A549 (cell line): ENCODE measurements around the gene ART1. TPM values are rescaled to one million over a fixed set of nuclear protein-coding genes. Genes with fewer than 3 reads are reported as not detected.

ENCODE experiments used
- ATAC-seq, 2 experiments: fragments of 200-7000 bp in 1 of 2; fragments of >200 bp in 1 of 2; cut with Nextera tagmentation in 1 of 2; cut with Tn5 transposase in 1 of 2; 3 replicates each; pipeline versions ENCODE4 v1.8.0 to v1.9.1; 2018 to 2020; ENCODE audit warnings: mild to moderate bottlenecking in 1 of 2, moderate library complexity in 1 of 2
- CTCF ChIA-PET: fragments of 300-600 bp; sonication (Branson Sonifier 250); formaldehyde crosslinking; extraction: SDS; loops from one replicate; lab custom pipeline; 2021; ENCODE audit warnings: antibody characterized with exemption, inconsistent platforms; lab: Yijun Ruan, JAX
- POLR2A ChIA-PET: fragments of 350-600 bp; formaldehyde crosslinking; extraction: SDS; loops from one replicate; lab custom pipeline; 2021; ENCODE audit warnings: antibody characterized with exemption, inconsistent platforms; lab: Yijun Ruan, JAX
- DNase-seq, 2 experiments: peaks; one replicate each; pipeline versions ENCODE4 v3.0.0 to v3.0.0-alpha.2; 2011 to 2016; ENCODE audit warnings: low read depth in 1 of 2, low spot score in 1 of 2
- FAIRE-seq: peaks from 2 replicates; lab custom pipeline; 2011; peaks lifted over from hg19 to GRCh38; lab: Jason Lieb, UNC
- H3K27ac ChIP-seq, 2 experiments: fragments of >200 bp; sonication (Bioruptor Twin); formaldehyde crosslinking; 3 replicates each; pipeline ENCODE4 v1.5.1; 2016 to 2017
- H3K4me1 ChIP-seq: fragments of >200 bp; sonication (Bioruptor Twin); formaldehyde crosslinking; 3 replicates; pipeline ENCODE4 v1.6.1; 2016
- H3K4me2 ChIP-seq: fragments of >200 bp; sonication (Bioruptor Twin); formaldehyde crosslinking; 3 replicates; pipeline ENCODE4 v1.6.1; 2016
- H3K4me3 ChIP-seq: fragments of >200 bp; sonication (Bioruptor Twin); formaldehyde crosslinking; 3 replicates; pipeline ENCODE4 v1.5.1; 2016
- H3K9me3 ChIP-seq: fragments of >200 bp; sonication (Bioruptor Twin); formaldehyde crosslinking; 3 replicates; pipeline ENCODE4 v1.6.1; 2016
- CEBPB ChIP-seq, 2 experiments: fragments of >200 bp in 1 of 2; sonication (Bioruptor Twin) in 1 of 2; formaldehyde crosslinking in 1 of 2; IDR thresholded peaks; 2 replicates each; pipeline ENCODE4 v1.6.1; 2012 to 2016
- CHD4 ChIP-seq: fragments of 200-600 bp; sonication (generic); IDR thresholded peaks from 2 replicates; pipeline ENCODE4 v1.6.1; 2016; ENCODE audit warnings: antibody characterized with exemption, mild to moderate bottlenecking, borderline replicate concordance
- EP300 ChIP-seq, 2 experiments: fragments of >200 bp; sonication (Bioruptor Twin); formaldehyde crosslinking; IDR thresholded peaks; 2 replicates in 1 of 2; 3 replicates in 1 of 2; pipeline ENCODE4 v1.6.1; 2016 to 2017
- ESRRA ChIP-seq: fragments of 150-350 bp; IDR thresholded peaks from 2 replicates; pipeline ENCODE4 v1.6.1; 2014; ENCODE audit warnings: mild to moderate bottlenecking, low read length, borderline replicate concordance
- FOSL2 ChIP-seq, 2 experiments: fragments of 450-650 bp in 1 of 2; fragments of >200 bp in 1 of 2; sonication (Bioruptor Twin) in 1 of 2; formaldehyde crosslinking; IDR thresholded peaks; 2 replicates each; pipeline versions ENCODE4 v1.5.0 to v1.6.1; 2016 to 2020; ENCODE audit warnings: mild to moderate bottlenecking in 1 of 2, moderate library complexity in 1 of 2
- FOXS1 ChIP-seq: fragments of 250-450 bp; sonication (Bioruptor Pico); IDR thresholded peaks from 2 replicates; pipeline ENCODE4 v1.5.0; 2020; ENCODE audit warnings: mild to moderate bottlenecking, moderate library complexity
- HDAC2 ChIP-seq: fragments of 200-600 bp; sonication (generic); IDR thresholded peaks from 2 replicates; pipeline ENCODE4 v1.6.1; 2016
- HEYL ChIP-seq: fragments of 250-450 bp; sonication (Bioruptor Pico); IDR thresholded peaks from 2 replicates; pipeline ENCODE4 v1.8.0; 2021; ENCODE audit warnings: mild to moderate bottlenecking, moderate library complexity
- HOXA7 ChIP-seq: fragments of 250-450 bp; sonication (Bioruptor Pico); IDR thresholded peaks from 2 replicates; pipeline ENCODE4 v1.5.0; 2020; ENCODE audit warnings: mild to moderate bottlenecking, moderate library complexity
- HOXB5 ChIP-seq: fragments of 250-450 bp; sonication (Bioruptor Pico); IDR thresholded peaks from 2 replicates; pipeline ENCODE4 v1.5.0; 2020; ENCODE audit warnings: mild to moderate bottlenecking, moderate library complexity
- KDM5A ChIP-seq: fragments of 200-600 bp; sonication (generic); IDR thresholded peaks from 2 replicates; pipeline ENCODE4 v1.6.1; 2016; ENCODE audit warnings: antibody characterized with exemption, mild to moderate bottlenecking
- MAZ ChIP-seq: fragments of 150-350 bp; IDR thresholded peaks from 2 replicates; pipeline ENCODE4 v1.6.1; 2014; ENCODE audit warnings: antibody characterized with exemption, low read depth, low read length, borderline replicate concordance
- MYC ChIP-seq: IDR thresholded peaks from 2 replicates; pipeline ENCODE4 v1.6.1; 2012; ENCODE audit warnings: mild to moderate bottlenecking, inconsistent platforms, low read length, improper control_type of control experiment, borderline replicate concordance
- NFE2L2 ChIP-seq: fragments of 150-350 bp; conservative IDR thresholded peaks from 2 replicates; pipeline ENCODE4 v1.6.1; 2014; ENCODE audit warnings: low read length
- PHF8 ChIP-seq: fragments of 200-600 bp; sonication (generic); IDR thresholded peaks from 2 replicates; pipeline ENCODE4 v1.6.1; 2016; ENCODE audit warnings: low read depth, mild to moderate bottlenecking, antibody characterized with exemption, moderate library complexity, borderline replicate concordance
- RARB ChIP-seq: fragments of 250-450 bp; sonication (Bioruptor Pico); IDR thresholded peaks from 2 replicates; pipeline ENCODE4 v1.8.0; 2021; ENCODE audit warnings: mild to moderate bottlenecking, moderate library complexity
- RFX5 ChIP-seq: fragments of 450-650 bp; IDR thresholded peaks from 2 replicates; pipeline ENCODE4 v1.7.1; 2014; ENCODE audit warnings: antibody characterized with exemption, mild to moderate bottlenecking, moderate library complexity
- SMC3 ChIP-seq: fragments of >200 bp; sonication (Bioruptor Twin); formaldehyde crosslinking; IDR thresholded peaks from 3 replicates; pipeline ENCODE4 v1.6.1; 2018; ENCODE audit warnings: inconsistent platforms
- SREBF2 ChIP-seq: fragments of 450-650 bp; IDR thresholded peaks from 2 replicates; pipeline ENCODE4 v1.6.1; 2014; ENCODE audit warnings: mild to moderate bottlenecking, moderate library complexity
- ZC3H11A ChIP-seq: fragments of 450-650 bp; IDR thresholded peaks from 2 replicates; pipeline ENCODE4 v1.6.1; 2014; ENCODE audit warnings: antibody characterized with exemption, mild to moderate bottlenecking
- WGBS: methylation state at CpG from one replicate; pipeline ENCODE4 v1.1.6; 2017; ENCODE audit errors: missing lambda C conversion rate; 5-methylcytosine and 5-hydroxymethylcytosine counted together
- polyA plus RNA-seq, 4 experiments: library from polyadenylated mRNA; depleted of rRNA in 3 of 4; stranded (reverse); fragments of >200 nt; fragmentation: RNase III in 1 of 4; extraction: RNeasy Plus Mini Kit Qiagen cat#74134 plus additional on column Dnase treatment in 1 of 4; gene quantifications; 2 replicates in 3 of 4; 3 replicates in 1 of 4; pipeline ENCODE4 v1.2.3, GENCODE V29; 2011 to 2017
- TF ChIP-seq, protein P1 (sequence below): IDR thresholded peaks from 2 replicates; pipeline ENCODE4 v1.6.1; 2012; ENCODE audit warnings: low read depth, borderline replicate concordance
- TF ChIP-seq, protein P2 (sequence below): fragments of >200 bp; sonication (Bioruptor Twin); formaldehyde crosslinking; IDR thresholded peaks from 3 replicates; pipeline ENCODE4 v1.5.1; 2016
- TF ChIP-seq, protein P3 (sequence below): fragments of 150-350 bp; IDR thresholded peaks from 2 replicates; pipeline ENCODE4 v1.6.1; 2014; ENCODE audit warnings: low read depth, mild to moderate bottlenecking, low read length
- TF ChIP-seq, protein P4 (sequence below): fragments of >200 bp; sonication (Bioruptor Twin); formaldehyde crosslinking; IDR thresholded peaks from 3 replicates; pipeline ENCODE4 v1.6.1; 2016
- TF ChIP-seq, protein P5 (sequence below): IDR thresholded peaks from 2 replicates; pipeline ENCODE4 v1.6.1; 2012
- TF ChIP-seq, protein P6 (sequence below): fragments of >200 bp; sonication (Bioruptor Twin); formaldehyde crosslinking; IDR thresholded peaks from 2 replicates; pipeline ENCODE4 v1.6.1; 2016
- TF ChIP-seq, protein P7 (sequence below): IDR thresholded peaks from 2 replicates; pipeline ENCODE4 v1.6.1; 2012

Gene ART1
- polyA plus RNA-seq, 2 of the 4 experiments (the other 2 are of a cell fraction) = not detected

DNA sequence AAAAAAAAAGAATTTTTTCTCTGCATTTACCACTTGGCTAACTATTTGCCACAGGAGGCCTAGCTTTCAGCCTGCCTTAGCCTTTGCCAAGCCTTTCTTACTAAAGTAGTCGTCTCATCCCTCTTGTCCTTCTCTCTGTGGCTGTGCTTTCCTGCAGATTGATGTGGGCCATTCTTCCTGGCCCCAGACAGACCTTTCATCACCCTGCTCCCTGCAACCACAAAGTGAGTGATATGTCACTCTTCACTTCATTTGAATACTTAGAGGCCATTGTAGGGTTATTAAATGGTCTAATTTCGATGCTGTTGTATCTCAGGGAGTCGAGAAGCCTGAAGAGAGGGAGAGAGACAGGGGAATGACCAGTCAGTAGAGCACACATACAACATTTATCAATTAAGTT lies 40.8 kb upstream of the ART1 start:
- Histone ChIP-seq H3K4me2 (no peak overlapping the region), H3K4me1 (no peaks in the 10 kb centered on the region), H3K9me3 (no peaks in the 10 kb centered on the region)
- FAIRE-seq = no peak
- TF ChIP-seq RARB (CRISPR knock-in tag) (no peak), EP300 (IDR thresholded peaks at IDR 0.05) (no peak), HOXA7 (no peak), PHF8 (no peak), FOSL2 (IDR thresholded peaks at IDR 0.05) (no peak), FOSL2 (CRISPR knock-in tag; IDR thresholded peaks at IDR 0.05) (no peak), HOXB5 (CRISPR knock-in tag) (no peak), NFE2L2 (no peak), ZC3H11A (no peak), CEBPB (IDR thresholded peaks at IDR 0.05) (no peak), HDAC2 (no peak), HEYL (CRISPR knock-in tag) (no peak), RFX5 (no peak), MYC (no peak), SMC3 (no peak), SREBF2 (no peak), MAZ (no peak)
- TF ChIP-seq, protein P1, sequence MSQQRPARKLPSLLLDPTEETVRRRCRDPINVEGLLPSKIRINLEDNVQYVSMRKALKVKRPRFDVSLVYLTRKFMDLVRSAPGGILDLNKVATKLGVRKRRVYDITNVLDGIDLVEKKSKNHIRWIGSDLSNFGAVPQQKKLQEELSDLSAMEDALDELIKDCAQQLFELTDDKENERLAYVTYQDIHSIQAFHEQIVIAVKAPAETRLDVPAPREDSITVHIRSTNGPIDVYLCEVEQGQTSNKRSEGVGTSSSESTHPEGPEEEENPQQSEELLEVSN = no peak
- TF ChIP-seq, protein P2, sequence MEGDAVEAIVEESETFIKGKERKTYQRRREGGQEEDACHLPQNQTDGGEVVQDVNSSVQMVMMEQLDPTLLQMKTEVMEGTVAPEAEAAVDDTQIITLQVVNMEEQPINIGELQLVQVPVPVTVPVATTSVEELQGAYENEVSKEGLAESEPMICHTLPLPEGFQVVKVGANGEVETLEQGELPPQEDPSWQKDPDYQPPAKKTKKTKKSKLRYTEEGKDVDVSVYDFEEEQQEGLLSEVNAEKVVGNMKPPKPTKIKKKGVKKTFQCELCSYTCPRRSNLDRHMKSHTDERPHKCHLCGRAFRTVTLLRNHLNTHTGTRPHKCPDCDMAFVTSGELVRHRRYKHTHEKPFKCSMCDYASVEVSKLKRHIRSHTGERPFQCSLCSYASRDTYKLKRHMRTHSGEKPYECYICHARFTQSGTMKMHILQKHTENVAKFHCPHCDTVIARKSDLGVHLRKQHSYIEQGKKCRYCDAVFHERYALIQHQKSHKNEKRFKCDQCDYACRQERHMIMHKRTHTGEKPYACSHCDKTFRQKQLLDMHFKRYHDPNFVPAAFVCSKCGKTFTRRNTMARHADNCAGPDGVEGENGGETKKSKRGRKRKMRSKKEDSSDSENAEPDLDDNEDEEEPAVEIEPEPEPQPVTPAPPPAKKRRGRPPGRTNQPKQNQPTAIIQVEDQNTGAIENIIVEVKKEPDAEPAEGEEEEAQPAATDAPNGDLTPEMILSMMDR = no peak
- TF ChIP-seq, protein P3, sequence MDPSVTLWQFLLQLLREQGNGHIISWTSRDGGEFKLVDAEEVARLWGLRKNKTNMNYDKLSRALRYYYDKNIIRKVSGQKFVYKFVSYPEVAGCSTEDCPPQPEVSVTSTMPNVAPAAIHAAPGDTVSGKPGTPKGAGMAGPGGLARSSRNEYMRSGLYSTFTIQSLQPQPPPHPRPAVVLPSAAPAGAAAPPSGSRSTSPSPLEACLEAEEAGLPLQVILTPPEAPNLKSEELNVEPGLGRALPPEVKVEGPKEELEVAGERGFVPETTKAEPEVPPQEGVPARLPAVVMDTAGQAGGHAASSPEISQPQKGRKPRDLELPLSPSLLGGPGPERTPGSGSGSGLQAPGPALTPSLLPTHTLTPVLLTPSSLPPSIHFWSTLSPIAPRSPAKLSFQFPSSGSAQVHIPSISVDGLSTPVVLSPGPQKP = no peak
- TF ChIP-seq, protein P4, sequence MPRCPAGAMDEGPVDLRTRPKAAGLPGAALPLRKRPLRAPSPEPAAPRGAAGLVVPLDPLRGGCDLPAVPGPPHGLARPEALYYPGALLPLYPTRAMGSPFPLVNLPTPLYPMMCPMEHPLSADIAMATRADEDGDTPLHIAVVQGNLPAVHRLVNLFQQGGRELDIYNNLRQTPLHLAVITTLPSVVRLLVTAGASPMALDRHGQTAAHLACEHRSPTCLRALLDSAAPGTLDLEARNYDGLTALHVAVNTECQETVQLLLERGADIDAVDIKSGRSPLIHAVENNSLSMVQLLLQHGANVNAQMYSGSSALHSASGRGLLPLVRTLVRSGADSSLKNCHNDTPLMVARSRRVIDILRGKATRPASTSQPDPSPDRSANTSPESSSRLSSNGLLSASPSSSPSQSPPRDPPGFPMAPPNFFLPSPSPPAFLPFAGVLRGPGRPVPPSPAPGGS = no peak
- TF ChIP-seq, all 56 proteins: peak for 0
- Histone ChIP-seq H3K4me3 (no peak overlapping the region), H3K27ac (no peak overlapping the region)
- ATAC-seq = no peak
- no peak for DNase-seq
- 10% methylated on average over 3 of the region's 3 CpGs for WGBS
- CTCF ChIA-PET = interaction anchor here (0.8 to 2.3 kb wide), 3 partner anchors 22 to 71 kb away, joined by 3 to 8 read pairs (median 3); no protein-coding TSS in a partner anchor
- POLR2A ChIA-PET = no interaction called here

DNA sequence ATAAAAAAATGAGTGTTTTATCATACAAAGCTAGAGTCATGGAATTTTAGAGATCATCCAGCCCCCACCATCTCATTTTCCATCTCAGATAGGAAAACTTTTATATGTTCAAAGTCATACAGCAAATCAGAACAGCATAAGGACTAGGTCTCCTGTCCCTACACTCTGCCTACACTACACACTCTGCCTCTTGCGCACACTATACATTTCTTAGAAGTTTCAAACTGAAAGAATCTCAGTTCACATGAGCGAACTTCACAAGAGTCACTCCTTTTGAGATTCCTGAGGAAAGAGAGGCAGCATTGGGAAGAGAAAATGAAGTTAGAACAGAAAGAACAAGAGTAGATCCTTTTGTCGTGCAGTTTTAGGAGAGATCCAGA lies 39.7 kb upstream of the ART1 start:
- FAIRE-seq (no peak), DNase-seq (no peak), ATAC-seq (peak in 1 of 2 experiments; percentile 39; a peak in 1 of 6 replicates)
- no peak overlapping the region for H3K27ac ChIP-seq
- no peak overlapping the region for H3K4me2 ChIP-seq
- ChIA-PET CTCF (interaction anchor here (1.4 kb wide), 1 partner anchor 20 kb away, joined by 4 read pairs; no protein-coding TSS in a partner anchor), POLR2A (no interaction called here)
- H3K4me3 ChIP-seq = no peak overlapping the region
- TF ChIP-seq FOXS1 (CRISPR knock-in tag) (no peak), RARB (CRISPR knock-in tag) (no peak), FOSL2 (IDR thresholded peaks at IDR 0.05) (no peak), FOSL2 (CRISPR knock-in tag; IDR thresholded peaks at IDR 0.05) (no peak), KDM5A (no peak), ESRRA (no peak), HDAC2 (no peak), CHD4 (no peak), CEBPB (IDR thresholded peaks at IDR 0.05) (no peak)
- TF ChIP-seq, protein P5, sequence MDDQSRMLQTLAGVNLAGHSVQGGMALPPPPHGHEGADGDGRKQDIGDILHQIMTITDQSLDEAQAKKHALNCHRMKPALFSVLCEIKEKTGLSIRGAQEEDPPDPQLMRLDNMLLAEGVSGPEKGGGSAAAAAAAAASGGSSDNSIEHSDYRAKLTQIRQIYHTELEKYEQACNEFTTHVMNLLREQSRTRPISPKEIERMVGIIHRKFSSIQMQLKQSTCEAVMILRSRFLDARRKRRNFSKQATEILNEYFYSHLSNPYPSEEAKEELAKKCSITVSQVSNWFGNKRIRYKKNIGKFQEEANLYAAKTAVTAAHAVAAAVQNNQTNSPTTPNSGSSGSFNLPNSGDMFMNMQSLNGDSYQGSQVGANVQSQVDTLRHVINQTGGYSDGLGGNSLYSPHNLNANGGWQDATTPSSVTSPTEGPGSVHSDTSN = no peak
- TF ChIP-seq, protein P6, sequence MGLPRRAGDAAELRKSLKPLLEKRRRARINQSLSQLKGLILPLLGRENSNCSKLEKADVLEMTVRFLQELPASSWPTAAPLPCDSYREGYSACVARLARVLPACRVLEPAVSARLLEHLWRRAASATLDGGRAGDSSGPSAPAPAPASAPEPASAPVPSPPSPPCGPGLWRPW = no peak
- TF ChIP-seq, protein P7, sequence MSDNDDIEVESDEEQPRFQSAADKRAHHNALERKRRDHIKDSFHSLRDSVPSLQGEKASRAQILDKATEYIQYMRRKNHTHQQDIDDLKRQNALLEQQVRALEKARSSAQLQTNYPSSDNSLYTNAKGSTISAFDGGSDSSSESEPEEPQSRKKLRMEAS = no peak
- TF ChIP-seq, all 56 proteins: peak for 0
- no peaks in the 10 kb centered on the region for H3K4me1 ChIP-seq
- H3K9me3 ChIP-seq = no peaks in the 10 kb centered on the region
- WGBS = 86% methylated on average over 3 of the region's 3 CpGs
